Smooth muscle cell (in vitro differentiated cells): Measurements from ENCODE around the gene U2AF2. TPM values are rescaled to one million over a fixed set of nuclear protein-coding genes. Genes with fewer than 3 reads are reported as not detected.

Experiments
- DNase-seq: peaks from one replicate; lab custom pipeline; 2025; ENCODE audit not compliant: unreplicated experiment; lab: John Stamatoyannopoulos, UW
- H2AFZ ChIP-seq: fragments of 200-600 bp; sonication (generic); 2 replicates; pipeline ENCODE4 v1.6.0; 2016; ENCODE audit warnings: antibody characterized with exemption, low read depth, mild to moderate bottlenecking
- H3F3A ChIP-seq: fragments of 200-600 bp; sonication (generic); 2 replicates; pipeline ENCODE4 v1.6.0; 2017; ENCODE audit warnings: antibody characterized with exemption, low read depth
- H3K27ac ChIP-seq: fragments of 200-600 bp; sonication (generic); 2 replicates; pipeline ENCODE4 v1.5.1; 2016; ENCODE audit warnings: low read depth, mild to moderate bottlenecking
- H3K27me3 ChIP-seq: fragments of 200-600 bp; sonication (generic); 2 replicates; pipeline ENCODE4 v1.6.1; 2016; ENCODE audit warnings: low read depth, mild to moderate bottlenecking
- H3K36me3 ChIP-seq: fragments of 200-600 bp; sonication (generic); 2 replicates; pipeline ENCODE4 v1.5.1; 2016; ENCODE audit warnings: low read depth
- H3K4me1 ChIP-seq: fragments of 200-600 bp; sonication (generic); 2 replicates; pipeline ENCODE4 v1.5.1; 2016; ENCODE audit warnings: low read depth
- H3K4me2 ChIP-seq: fragments of 200-600 bp; sonication (generic); 2 replicates; pipeline ENCODE4 v1.6.0; 2016; ENCODE audit warnings: mild to moderate bottlenecking
- H3K4me3 ChIP-seq: fragments of 200-600 bp; sonication (generic); 2 replicates; pipeline ENCODE4 v1.5.1; 2016; ENCODE audit warnings: mild to moderate bottlenecking
- H3K79me2 ChIP-seq: fragments of 200-600 bp; sonication (generic); 2 replicates; pipeline ENCODE4 v1.6.0; 2016; ENCODE audit warnings: low read depth, mild to moderate bottlenecking
- H3K9ac ChIP-seq: fragments of 200-600 bp; sonication (generic); 2 replicates; pipeline ENCODE4 v1.6.0; 2016; ENCODE audit warnings: low read depth
- H3K9me3 ChIP-seq: fragments of 200-600 bp; sonication (generic); replicated peaks from 2 replicates; pipeline ENCODE4 v1.5.1; 2016; ENCODE audit warnings: low read depth
- H4K20me1 ChIP-seq: fragments of 200-600 bp; sonication (generic); 2 replicates; pipeline ENCODE4 v1.6.0; 2016; ENCODE audit warnings: low read depth
- CTCF ChIP-seq: fragments of 200-600 bp; sonication (generic); IDR thresholded peaks from 2 replicates; pipeline ENCODE4 v1.5.1; 2017; ENCODE audit warnings: borderline replicate concordance, mild to moderate bottlenecking, antibody characterized with exemption; ENCODE audit not compliant: insufficient read depth, poor library complexity, severe bottlenecking
- WGBS: methylation state at CpG from one replicate; pipeline ENCODE4 v1.1.7; 2016; ENCODE audit warnings: low lambda C conversion rate; 5-methylcytosine and 5-hydroxymethylcytosine counted together
- polyA plus RNA-seq: library from polyadenylated mRNA; unstranded; fragments of >200 nt; fragmentation: Nextera tagmentation; extraction: Ambion mirVana; gene quantifications from 2 replicates; pipeline ENCODE4 v1.2.1, GENCODE V29; 2016
- total RNA-seq: library from RNA; depleted of rRNA; stranded (reverse); fragments of >200 nt; gene quantifications from 2 replicates; pipeline ENCODE4 v1.2.3, GENCODE V29; 2014

U2AF2 gene
- total and polyA plus RNA-seq, 2 experiments from 2014 or later, result 8.4 to 70.7 TPM

- DNase-seq, result no peak
- H3K4me1 ChIP-seq, result no peaks in the 10 kb centered on the region
- H3K4me3 ChIP-seq, result no peak overlapping the region
- H3K9me3 ChIP-seq, result no peaks in the 10 kb centered on the region
- H3K79me2 ChIP-seq, result peaks cover 48% of the 10 kb centered on the region
- WGBS, result 99% methylated on average over 28 of the region's 29 CpGs
- TF ChIP-seq CTCF, result no peak
- no peak overlapping the region for H2AFZ ChIP-seq
- H4K20me1 ChIP-seq, result peaks cover 90% of the 10 kb centered on the region
- no peak overlapping the region for H3K4me2 ChIP-seq
- H3F3A ChIP-seq, result no peaks in the 10 kb centered on the region
- H3K27me3 ChIP-seq, result no peaks in the 10 kb centered on the region
- no peak overlapping the region for H3K9ac ChIP-seq
- no peak overlapping the region for H3K27ac ChIP-seq
- no peaks in the 10 kb centered on the region for H3K36me3 ChIP-seq
Observed at GRCh38 chr19:55686311-55687050, 31.6 kb downstream of the U2AF2 start.

GRCh38 chr19:55687281-55688201 lies 32.7 kb downstream of the U2AF2 start:
- DNase-seq, result no peak
- no peak overlapping the region for H2AFZ ChIP-seq
- no peaks in the 10 kb centered on the region for H3K27me3 ChIP-seq
- no peaks in the 10 kb centered on the region for H3K4me1 ChIP-seq
- no peaks in the 10 kb centered on the region for H3K36me3 ChIP-seq
- no peaks in the 10 kb centered on the region for H3K9me3 ChIP-seq
- peaks cover 38% of the 10 kb centered on the region for H3K79me2 ChIP-seq
- 98% methylated on average over 22 of the region's 22 CpGs for WGBS
- H3K27ac ChIP-seq, result no peak overlapping the region
- H3K4me2 ChIP-seq, result no peak overlapping the region
- H3K4me3 ChIP-seq, result no peak overlapping the region
- no peak for TF ChIP-seq CTCF
- no peaks in the 10 kb centered on the region for H3F3A ChIP-seq
- peaks cover 86% of the 10 kb centered on the region for H4K20me1 ChIP-seq
- no peak overlapping the region for H3K9ac ChIP-seq

- Histone ChIP-seq H3K4me2 (no peak overlapping the region), H3K27me3 (no peaks in the 10 kb centered on the region), H3F3A (no peaks in the 10 kb centered on the region), H3K4me3 (no peak overlapping the region), H3K79me2 (peaks cover 27% of the 10 kb centered on the region), H3K9me3 (no peaks in the 10 kb centered on the region), H3K4me1 (no peaks in the 10 kb centered on the region), H2AFZ (no peak overlapping the region), H3K36me3 (no peaks in the 10 kb centered on the region), H3K27ac (no peak overlapping the region), H3K9ac (no peak overlapping the region), H4K20me1 (peaks cover 76% of the 10 kb centered on the region)
- no peak for DNase-seq
- TF ChIP-seq CTCF, result no peak
- WGBS, result 91% methylated on average over 16 of the region's 27 CpGs
Observed at GRCh38 chr19:55688422-55689218, 33.8 kb downstream of the U2AF2 start.
